Tibial nerve (tissue), 3 donors: ENCODE measurements around the gene LTC4S.

Source experiments
- CTCF ChIP-seq, 5 experiments: fragments of 200-600 bp in 3 of 5; fragments of 450-650 bp in 2 of 5; sonication (generic) in 3 of 5; IDR thresholded peaks; one replicate each; pipeline ENCODE4 v1.5.1; 2016 to 2019; ENCODE audit warnings: antibody characterized with exemption in 5 of 5, mild to moderate bottlenecking in 3 of 5, moderate library complexity in 2 of 5
- POLR2A ChIP-seq, 2 donors: fragments of 450-650 bp; IDR thresholded peaks; one replicate each; pipeline ENCODE4 v1.6.1; 2017; ENCODE audit warnings: antibody characterized with exemption in 2 of 2, mild to moderate bottlenecking in 2 of 2, moderate library complexity in 2 of 2

GRCh38 chr5:179830818-179831468 is 37.2 kb downstream of the LTC4S start:
- TF ChIP-seq CTCF (IDR thresholded peaks at IDR 0.05) (no peak), POLR2A (IDR thresholded peaks at IDR 0.05) (no peak)
